Ovary (tissue), 9 donors: Measurements from ENCODE around the gene TUSC2. TPM values are rescaled to one million over a fixed set of nuclear protein-coding genes. Genes with fewer than 3 reads are reported as not detected.
A peak's percentile ranks its signal among the peaks of the same experiment; 100 is the strongest.

ENCODE experiments used
- DNase-seq, 5 donors: peaks; one replicate each; pipeline ENCODE4 v3.0.0-alpha.2; 2019 to 2020
- H3K27ac ChIP-seq, 2 donors: fragments of 200-600 bp; one replicate each; pipeline versions ENCODE4 v1.5.1 to v1.8.0; 2019 to 2022
- H3K27me3 ChIP-seq: fragments of 200-600 bp; one replicate; pipeline ENCODE4 v1.8.0; 2022
- H3K36me3 ChIP-seq: fragments of 200-600 bp; sonication (generic); one replicate; pipeline ENCODE4 v1.5.1; 2019
- H3K4me1 ChIP-seq: one replicate; pipeline ENCODE4 v1.8.1; 2013; ENCODE audit warnings: mild to moderate bottlenecking, moderate library complexity; ENCODE audit not compliant: insufficient read depth
- H3K4me3 ChIP-seq: fragments of 200-600 bp; sonication (generic); one replicate; pipeline ENCODE4 v1.5.1; 2017
- H3K9me3 ChIP-seq, 2 donors: fragments of 200-600 bp in 1 of 2; sonication (generic) in 1 of 2; one replicate each; pipeline versions ENCODE4 v1.5.1 to v1.8.1; 2013 to 2019; ENCODE audit warnings: mild to moderate bottlenecking in 1 of 2, moderate library complexity in 1 of 2
- CTCF ChIP-seq, 3 donors: fragments of 450-650 bp in 2 of 3; fragments of 200-600 bp in 1 of 3; IDR thresholded peaks; one replicate each; pipeline versions ENCODE4 v1.5.1 to v1.8.0; 2016 to 2022; ENCODE audit warnings: antibody characterized with exemption in 3 of 3, mild to moderate bottlenecking in 1 of 3
- EP300 ChIP-seq: sonication (generic); formaldehyde crosslinking; IDR thresholded peaks from one replicate; pipeline ENCODE4 v1.6.1; 2017; ENCODE audit warnings: antibody characterized with exemption
- POLR2A ChIP-seq: fragments of 450-650 bp; IDR thresholded peaks from one replicate; pipeline ENCODE4 v1.6.1; 2017; ENCODE audit warnings: antibody characterized with exemption, mild to moderate bottlenecking, moderate library complexity
- WGBS, 3 donors: extraction: QIAGEN DNeasy Blood & Tissue Kit in 1 of 3; methylation state at CpG; one replicate each; pipeline versions ENCODE4 v1.1.5 to v1.1.7; 2013 to 2017; 5-methylcytosine and 5-hydroxymethylcytosine counted together
- intact Hi-C, 4 donors: fragments of 100-400 bp; cut with DNase I; formaldehyde crosslinking; loops; one replicate each; pipeline versions ENCODE4 v1.11.0 to v1.15.1; 2022 to 2023
- polyA plus RNA-seq, 2 donors: library from polyadenylated mRNA; stranded (reverse); fragments of 200-250 nt in 1 of 2; fragments of 350-450 nt in 1 of 2; fragmentation: Illumina TruSeq in 1 of 2; extraction: RNeasy Lipid Tissue Mini Kit (QIAGEN cat#74804) in 1 of 2; gene quantifications; one replicate each; pipeline ENCODE4 v1.2.3, GENCODE V29; 2013 to 2014
- total RNA-seq, 7 donors: library from RNA; depleted of rRNA in 2 of 7; stranded (reverse); fragments of >200 nt in 2 of 7; fragmentation: NEBNext Ultra II Directional in 3 of 7; extraction: Animal tissue kit (Norgen Biotek cat#: 25700) in 3 of 7; gene quantifications; one replicate each; pipeline versions ENCODE4 v1.1.0 to v1.2.4, GENCODE V29; 2016 to 2023
- donor health status: DM: no; HTN: no; CAD: no; lungs with moderate emphysema.
- donor health status: DM: no; HTN: no; CAD: no.
- donor health status: Bipolar disorder and iron deficiency.
- donor health status: DM: yes; HTN: yes; CAD: no.
- donor health status: DM: no; HTN: no; CAD: no.
- donor health status: DM: yes; HTN: yes; CAD: no.

TUSC2 gene
- total and polyA plus RNA-seq, 9 donors, result 19.4 to 26.4 (median 21.3) TPM

- Histone ChIP-seq H3K27ac (no peak overlapping the region), H3K4me1 (peaks cover 21% of the 10 kb centered on the region), H3K36me3 (no peaks in the 10 kb centered on the region), H3K4me3 (peak overlapping the region; percentile 98), H3K27me3 (no peaks in the 10 kb centered on the region), H3K9me3 (no peaks in the 10 kb centered on the region)
- no peak for DNase-seq
- whole genome bisulfite sequencing, 3 donors, result 43 to 57% (median 49%) methylated on average over 5 of the region's 5 CpGs
- TF ChIP-seq POLR2A, result no peak
- intact Hi-C loops, result loop anchor here in 1 of 4 donors (10.0 kb wide), 1 partner anchor 248 kb away; no protein-coding TSS in a partner anchor
These were observed 28.5 kb upstream of the TUSC2 start for GRCh38 chr3:50356553-50356952.

GRCh38 chr3:50355829-50356552 lies 28.0 kb upstream of the TUSC2 start:
- intact Hi-C loops, result loop anchor here in 1 of 4 donors (10.0 kb wide), 1 partner anchor 249 kb away; no protein-coding TSS in a partner anchor
- no peak for DNase-seq
- Histone ChIP-seq H3K9me3 (no peaks in the 10 kb centered on the region), H3K4me1 (peaks cover 25% of the 10 kb centered on the region), H3K36me3 (no peaks in the 10 kb centered on the region), H3K27ac (no peak overlapping the region), H3K27me3 (no peaks in the 10 kb centered on the region), H3K4me3 (peak overlapping the region; percentile 98)
- 39 to 50% (median 47%) methylated on average over 5 of the region's 5 CpGs for WGBS, 3 donors
- TF ChIP-seq CTCF (IDR thresholded peaks at IDR 0.05) (no peak), EP300 (no peak), POLR2A (no peak)

GRCh38 chr3:50354850-50355249 lies 26.8 kb upstream of the TUSC2 start:
- 77 to 83% (median 77%) methylated on average over 5 to 7 of the region's 7 CpGs for WGBS, 3 donors
- DNase-seq, result no peak
- Histone ChIP-seq H3K4me1 (peaks cover 26% of the 10 kb centered on the region), H3K27ac (no peak overlapping the region), H3K9me3 (no peaks in the 10 kb centered on the region), H3K27me3 (no peaks in the 10 kb centered on the region), H3K36me3 (no peaks in the 10 kb centered on the region), H3K4me3 (no peak overlapping the region)
- TF ChIP-seq POLR2A (no peak), EP300 (no peak), CTCF (IDR thresholded peaks at IDR 0.05) (no peak)
- intact Hi-C loops, result loop anchor here in 2 of 4 donors (5.0 to 10.0 kb wide), 2 partner anchors 250 to 252 kb away; no protein-coding TSS in a partner anchor

- intact Hi-C loops, result loop anchor here in 2 of 4 donors (5.0 to 10.0 kb wide), 2 partner anchors 251 to 253 kb away; no protein-coding TSS in a partner anchor
These were observed 26.3 kb upstream of the TUSC2 start for GRCh38 chr3:50354186-50354764.

More at GRCh38 chr3:50354186-50354764, 26.3 kb upstream of the TUSC2 start:
- H3K27me3 ChIP-seq, result no peaks in the 10 kb centered on the region
- H3K4me1 ChIP-seq, result peaks cover 29% of the 10 kb centered on the region
- no peaks in the 10 kb centered on the region for H3K9me3 ChIP-seq
- H3K36me3 ChIP-seq, result no peaks in the 10 kb centered on the region
- 66 to 73% (median 67%) methylated on average over 5 of the region's 5 CpGs for WGBS, 3 donors
- no peak for DNase-seq
- no peak overlapping the region for H3K4me3 ChIP-seq
- TF ChIP-seq EP300, result no peak
- TF ChIP-seq POLR2A, result no peak
- no peak for TF ChIP-seq CTCF (IDR thresholded peaks at IDR 0.05)
- H3K27ac ChIP-seq, result no peak overlapping the region
